Caco-2 (cell line): ENCODE data around the gene SDK2. TPM values are rescaled to one million over a fixed set of nuclear protein-coding genes. Genes with fewer than 3 reads are reported as not detected.

Experiments used
- BruUV-seq: library from RNA; stranded (reverse); fragments of 400-500 nt; replicated peaks from 2 replicates; lab custom pipeline; 2021; lab: Mats Ljungman, UMichigan
- CTCF ChIA-PET: fragments of 300-600 bp; sonication (Branson Sonifier 250); formaldehyde crosslinking; loops from one replicate; lab custom pipeline; 2022; ENCODE audit warnings: antibody characterized with exemption; lab: Charles Lee
- POLR2A ChIA-PET: fragments of 300-600 bp; sonication (Branson Sonifier 250); formaldehyde crosslinking; loops from one replicate; lab custom pipeline; 2022; ENCODE audit warnings: antibody characterized with exemption; lab: Charles Lee
- DNase-seq, 2 experiments: peaks; one replicate each; pipeline versions ENCODE4 v3.0.0 to v3.0.0-alpha.2; 2020 to 2022
- H3K27me3 ChIP-seq: replicated peaks from 2 replicates; pipeline ENCODE4 v1.6.0; 2011; ENCODE audit warnings: low read length; ENCODE audit not compliant: control insufficient read depth, insufficient read depth
- H3K36me3 ChIP-seq: 2 replicates; pipeline ENCODE4 v1.5.1; 2011; ENCODE audit warnings: low read length; ENCODE audit not compliant: control insufficient read depth, insufficient read depth
- H3K4me1 ChIP-seq: fragments of 250-450 bp; sonication (Bioruptor Pico); 2 replicates; pipeline ENCODE4 v1.5.1; 2020; ENCODE audit warnings: mild to moderate bottlenecking
- H3K4me3 ChIP-seq: 2 replicates; pipeline ENCODE4 v1.5.1; 2011; ENCODE audit warnings: low read depth, mild to moderate bottlenecking, control low read depth, low read length
- H3K9me3 ChIP-seq: fragments of 250-450 bp; sonication (Bioruptor Pico); 2 replicates; pipeline ENCODE4 v1.5.1; 2020; ENCODE audit warnings: mild to moderate bottlenecking, moderate library complexity
- H3K27ac Mint-ChIP-seq: one replicate; pipeline ENCODE4 v1.8.0; 2022; ENCODE audit warnings: mixed read lengths; ENCODE audit not compliant: unreplicated experiment
- H3K27me3 Mint-ChIP-seq: one replicate; pipeline ENCODE4 v1.8.0; 2022; ENCODE audit warnings: mixed read lengths; ENCODE audit not compliant: insufficient read depth, unreplicated experiment
- H3K36me3 Mint-ChIP-seq: one replicate; pipeline ENCODE4 v1.8.0; 2022; ENCODE audit warnings: mild to moderate bottlenecking, mixed read lengths; ENCODE audit not compliant: insufficient read depth, unreplicated experiment
- H3K4me1 Mint-ChIP-seq: one replicate; pipeline ENCODE4 v1.8.0; 2022; ENCODE audit warnings: low read depth, mixed read lengths; ENCODE audit not compliant: unreplicated experiment
- H3K4me3 Mint-ChIP-seq: one replicate; pipeline ENCODE4 v1.8.0; 2022; ENCODE audit warnings: mild to moderate bottlenecking, moderate library complexity, mixed read lengths; ENCODE audit not compliant: unreplicated experiment
- H3K9me3 Mint-ChIP-seq: one replicate; pipeline ENCODE4 v1.8.0; 2022; ENCODE audit warnings: mixed read lengths; ENCODE audit not compliant: unreplicated experiment
- CTCF ChIP-seq, 2 experiments: fragments of 200-600 bp in 1 of 2; IDR thresholded peaks; 1 replicate in 1 of 2; 2 replicates in 1 of 2; pipeline versions ENCODE4 v1.5.1 to v1.8.0; 2011 to 2022; ENCODE audit warnings: antibody characterized with exemption in 1 of 2, control low read depth in 1 of 2, inconsistent platforms in 1 of 2, low read depth in 1 of 2, low read length in 1 of 2, mild to moderate bottlenecking in 1 of 2, moderate library complexity in 1 of 2; ENCODE audit not compliant: insufficient read depth in 1 of 2, severe bottlenecking in 1 of 2, unreplicated experiment in 1 of 2
- intact Hi-C: fragments of 100-400 bp; cut with micrococcal nuclease; formaldehyde crosslinking; loops from one replicate; pipeline ENCODE4 v1.10.0; 2022; ENCODE audit not compliant: unreplicated experiment
- total RNA-seq: library from RNA; stranded (reverse); gene quantifications from 2 replicates; pipeline ENCODE4 v1.2.3, GENCODE V29; 2022

Gene SDK2
- total RNA-seq, 1 experiment from 2014 or later = 0.09 TPM

GRCh38 chr17:73404246-73404645, 240.0 kb downstream of the SDK2 start:
- H3K27me3 ChIP-seq = no peaks in the 10 kb centered on the region
- intact Hi-C loops = no loop called here
- no TSS peak for BruUV-seq
- H3K36me3 ChIP-seq = no peaks in the 10 kb centered on the region
- no peaks in the 10 kb centered on the region for H3K9me3 ChIP-seq
- DNase-seq = no peak
- no peaks in the 10 kb centered on the region for H3K4me1 Mint-ChIP-seq
- no peak for TF ChIP-seq CTCF (IDR thresholded peaks at IDR 0.05; ENCODE audit: insufficient read depth in 1 of 2, low read depth in 1 of 2, low read length in 1 of 2, severe bottlenecking in 1 of 2, unreplicated experiment in 1 of 2)
- H3K27me3 Mint-ChIP-seq = no peaks in the 10 kb centered on the region
- H3K4me1 ChIP-seq = no peaks in the 10 kb centered on the region
- no peaks in the 10 kb centered on the region for H3K36me3 Mint-ChIP-seq
- H3K9me3 Mint-ChIP-seq = no peaks in the 10 kb centered on the region
- H3K27ac Mint-ChIP-seq = no peak overlapping the region
- H3K4me3 Mint-ChIP-seq = no peak overlapping the region
- ChIA-PET CTCF (no interaction called here), POLR2A (no interaction called here)
- H3K4me3 ChIP-seq = no peak overlapping the region

GRCh38 chr17:73402466-73402865, 241.8 kb downstream of the SDK2 start:
- no peak for TF ChIP-seq CTCF (IDR thresholded peaks at IDR 0.05; ENCODE audit: insufficient read depth in 1 of 2, low read depth in 1 of 2, low read length in 1 of 2, severe bottlenecking in 1 of 2, unreplicated experiment in 1 of 2)
- Histone ChIP-seq H3K27me3 (no peaks in the 10 kb centered on the region), H3K4me1 (no peaks in the 10 kb centered on the region), H3K36me3 (no peaks in the 10 kb centered on the region), H3K9me3 (no peaks in the 10 kb centered on the region), H3K4me3 (no peak overlapping the region)
- Mint-ChIP-seq H3K27me3 (no peaks in the 10 kb centered on the region), H3K36me3 (no peaks in the 10 kb centered on the region), H3K4me1 (no peaks in the 10 kb centered on the region), H3K9me3 (no peaks in the 10 kb centered on the region), H3K4me3 (no peak overlapping the region), H3K27ac (no peak overlapping the region)
- intact Hi-C loops = no loop called here
- DNase-seq = no peak
- BruUV-seq = no TSS peak
- ChIA-PET POLR2A (no interaction called here), CTCF (no interaction called here)

- Mint-ChIP-seq H3K4me1 (peaks cover 4% of the 10 kb centered on the region), H3K27me3 (no peaks in the 10 kb centered on the region), H3K27ac (no peak overlapping the region), H3K36me3 (no peaks in the 10 kb centered on the region), H3K4me3 (no peak overlapping the region), H3K9me3 (no peaks in the 10 kb centered on the region)
- ChIA-PET POLR2A (no interaction called here), CTCF (no interaction called here)
- Histone ChIP-seq H3K4me3 (no peak overlapping the region), H3K4me1 (no peaks in the 10 kb centered on the region), H3K9me3 (no peaks in the 10 kb centered on the region), H3K27me3 (no peaks in the 10 kb centered on the region), H3K36me3 (no peaks in the 10 kb centered on the region)
- intact Hi-C loops = no loop called here
- DNase-seq = no peak
- BruUV-seq = no TSS peak
- no peak for TF ChIP-seq CTCF (IDR thresholded peaks at IDR 0.05; ENCODE audit: insufficient read depth in 1 of 2, low read depth in 1 of 2, low read length in 1 of 2, severe bottlenecking in 1 of 2, unreplicated experiment in 1 of 2)
Observed at GRCh38 chr17:73401911-73402310, 242.3 kb downstream of the SDK2 start.
